Activated naive CD8-positive, alpha-beta T cell treated with anti-CD3 and anti-CD28 coated beads, Interleukin-2, amount 10 ng/mL, durations not matched to agents 7 days and 5 days (primary cell): ENCODE data around the gene AASS. TPM values are rescaled to one million over a fixed set of nuclear protein-coding genes. Genes with fewer than 3 reads are reported as not detected.

Experiments used
- ATAC-seq: fragments of 150-1000 bp; cut with Tn5 transposase; one replicate; pipeline ENCODE4 v1.10.0; 2021; ENCODE audit warnings: low read depth, moderate library complexity
- POLR2A ChIA-PET: fragments of 350-600 bp; sonication (Branson Sonifier 250); formaldehyde crosslinking; loops from one replicate; lab custom pipeline; 2021; ENCODE audit warnings: antibody characterized with exemption; lab: Charles Lee
- DNase-seq: peaks from one replicate; pipeline ENCODE4 v3.0.0; 2021
- H3K27ac Mint-ChIP-seq: one replicate; pipeline ENCODE4 v1.8.0; 2022; ENCODE audit warnings: mild to moderate bottlenecking, mixed read lengths
- H3K27me3 Mint-ChIP-seq: one replicate; pipeline ENCODE4 v1.8.0; 2022; ENCODE audit warnings: mild to moderate bottlenecking, moderate library complexity, mixed read lengths
- H3K36me3 Mint-ChIP-seq: one replicate; pipeline ENCODE4 v1.8.0; 2021; ENCODE audit warnings: mild to moderate bottlenecking, mixed read lengths
- H3K4me1 Mint-ChIP-seq: one replicate; pipeline ENCODE4 v1.8.0; 2021; ENCODE audit warnings: mixed read lengths
- H3K4me3 Mint-ChIP-seq: one replicate; pipeline ENCODE4 v1.8.0; 2022; ENCODE audit warnings: mild to moderate bottlenecking, moderate library complexity, mixed read lengths
- H3K9me3 Mint-ChIP-seq: one replicate; pipeline ENCODE4 v1.8.0; 2021; ENCODE audit warnings: mixed read lengths
- total RNA-seq, 2 experiments: library from RNA; stranded (reverse); gene quantifications; one replicate each; pipeline ENCODE4 v1.2.3, GENCODE V29; 2021

AASS gene
- total RNA-seq, 2 experiments from 2014 or later, result 2.1 to 2.2 TPM

DNA sequence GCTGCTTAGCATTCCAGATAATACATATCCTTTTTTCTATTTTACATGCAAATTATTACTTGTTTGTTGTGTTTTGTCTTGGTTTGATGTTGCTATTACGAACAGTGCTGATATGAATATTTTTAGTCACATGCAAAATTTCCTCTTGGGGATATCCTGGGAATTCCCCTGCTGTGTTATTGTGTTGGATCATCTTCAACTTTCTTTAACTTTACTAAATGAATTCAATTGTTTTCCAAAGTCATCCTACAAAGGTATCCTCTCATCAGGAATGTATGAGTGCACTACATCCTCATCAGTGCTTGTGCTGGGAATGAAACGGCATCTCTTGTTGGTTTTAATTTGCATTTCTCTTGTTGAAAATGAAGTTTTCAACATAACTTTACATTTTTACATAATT lies 87.1 kb downstream of the AASS start:
- Mint-ChIP-seq H3K4me3 (no peak overlapping the region), H3K27ac (no peak overlapping the region), H3K4me1 (no peaks in the 10 kb centered on the region), H3K36me3 (no peaks in the 10 kb centered on the region), H3K9me3 (no peaks in the 10 kb centered on the region), H3K27me3 (no peaks in the 10 kb centered on the region)
- POLR2A ChIA-PET, result no interaction called here
- DNase-seq (no peak), ATAC-seq (no peak)

DNA sequence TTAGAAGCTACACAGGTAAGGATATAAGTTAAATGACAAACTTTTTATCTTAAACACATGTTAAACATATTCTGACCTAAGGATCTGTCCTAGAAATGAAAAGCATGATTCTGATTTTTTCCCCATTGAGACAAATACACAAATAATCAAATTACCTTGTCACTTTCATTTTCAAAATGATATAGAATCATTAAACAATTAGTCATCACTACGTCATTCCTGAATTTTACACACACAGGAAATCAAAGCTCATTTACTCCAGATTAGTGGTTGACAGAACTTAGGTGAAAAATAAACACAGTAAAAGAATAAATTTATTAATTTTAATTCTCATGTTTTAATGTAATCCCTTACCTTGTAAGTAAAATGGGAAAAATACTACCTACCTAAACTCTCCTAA lies 89.0 kb downstream of the AASS start:
- Mint-ChIP-seq H3K4me3 (no peak overlapping the region), H3K27me3 (no peaks in the 10 kb centered on the region)

GRCh38 chr7:122054393-122054792 lies 89.7 kb downstream of the AASS start:
- no peaks in the 10 kb centered on the region for H3K36me3 Mint-ChIP-seq
- H3K4me1 Mint-ChIP-seq, result no peaks in the 10 kb centered on the region
- DNase-seq (no peak), ATAC-seq (no peak)
- POLR2A ChIA-PET, result no interaction called here
- no peaks in the 10 kb centered on the region for H3K9me3 Mint-ChIP-seq
- H3K27me3 Mint-ChIP-seq, result no peaks in the 10 kb centered on the region
- H3K27ac Mint-ChIP-seq, result no peak overlapping the region
- no peak overlapping the region for H3K4me3 Mint-ChIP-seq

More for the DNA sequence above, 89.0 kb downstream of the AASS start:
- Mint-ChIP-seq H3K4me1 (no peaks in the 10 kb centered on the region), H3K9me3 (no peaks in the 10 kb centered on the region), H3K36me3 (no peaks in the 10 kb centered on the region), H3K27ac (no peak overlapping the region)
- DNase-seq (no peak), ATAC-seq (no peak)
- POLR2A ChIA-PET, result no interaction called here

DNA sequence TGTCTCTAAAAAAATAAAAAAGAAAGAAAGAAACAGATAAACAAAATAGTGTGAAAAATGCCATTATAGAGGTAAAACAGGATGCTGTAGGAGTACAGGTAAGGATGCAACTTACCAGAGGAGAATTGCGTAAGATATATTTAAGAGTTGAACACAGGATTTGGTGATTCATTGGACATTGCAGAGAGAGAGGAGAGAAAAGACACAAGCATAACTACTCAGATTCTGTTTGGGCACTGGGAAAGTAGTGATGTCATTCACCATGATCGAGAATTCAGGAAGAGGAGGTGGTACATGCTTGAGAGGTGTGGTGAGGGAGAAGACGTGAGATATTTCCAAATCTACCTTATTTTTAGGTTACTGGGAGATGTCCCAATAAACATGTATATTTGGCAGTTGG lies 97.6 kb downstream of the AASS start:
- no peaks in the 10 kb centered on the region for H3K9me3 Mint-ChIP-seq
- no peaks in the 10 kb centered on the region for H3K36me3 Mint-ChIP-seq
- no peak overlapping the region for H3K27ac Mint-ChIP-seq
- no peak for ATAC-seq
- POLR2A ChIA-PET, result no interaction called here
- no peak overlapping the region for H3K4me3 Mint-ChIP-seq
- no peak for DNase-seq
- H3K4me1 Mint-ChIP-seq, result no peaks in the 10 kb centered on the region
- peaks cover 2% of the 10 kb centered on the region for H3K27me3 Mint-ChIP-seq

DNA sequence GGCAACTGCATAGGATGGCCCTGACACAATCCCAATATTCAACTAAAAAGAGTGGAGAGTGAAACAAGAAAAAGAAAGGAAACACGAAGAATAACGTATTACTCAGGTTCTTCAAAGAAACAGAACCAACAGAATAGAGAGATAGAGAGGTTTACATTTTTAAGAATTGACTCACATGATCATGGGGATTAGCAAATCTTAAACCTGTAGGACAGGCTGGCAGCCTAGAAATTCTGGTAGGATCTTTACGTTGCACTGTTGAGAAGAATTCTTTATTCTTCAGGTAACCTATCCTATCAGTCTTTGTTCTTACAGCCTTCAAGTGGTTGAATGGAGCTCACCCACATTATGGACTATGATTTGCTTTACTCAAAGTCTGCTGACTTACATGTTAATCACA lies 103.9 kb downstream of the AASS start:
- Mint-ChIP-seq H3K4me3 (no peak overlapping the region), H3K4me1 (no peaks in the 10 kb centered on the region), H3K27me3 (peaks cover 2% of the 10 kb centered on the region), H3K36me3 (no peaks in the 10 kb centered on the region), H3K27ac (no peak overlapping the region), H3K9me3 (no peaks in the 10 kb centered on the region)
- POLR2A ChIA-PET, result no interaction called here
- ATAC-seq (no peak), DNase-seq (no peak)

DNA sequence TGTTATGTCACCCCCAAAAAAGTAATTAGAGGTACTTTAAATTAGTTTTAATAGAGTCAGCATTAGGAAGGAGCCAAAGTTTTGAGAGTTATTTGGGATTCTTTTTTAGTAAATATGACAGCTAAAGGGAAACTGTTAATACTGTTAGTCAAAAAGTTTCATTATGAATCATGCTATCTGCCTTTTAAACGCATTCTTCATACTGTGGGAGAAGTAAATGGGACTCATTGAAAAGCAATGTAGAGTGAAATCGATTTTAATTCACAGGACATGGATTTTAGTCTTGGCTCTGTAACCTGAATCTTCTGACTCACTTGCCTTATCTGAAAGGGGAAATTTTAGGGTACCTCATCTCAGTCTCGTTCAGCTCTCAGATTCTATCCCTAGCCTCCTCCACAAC lies 105.1 kb downstream of the AASS start:
- Mint-ChIP-seq H3K27ac (no peak overlapping the region), H3K27me3 (peaks cover 2% of the 10 kb centered on the region), H3K4me1 (no peaks in the 10 kb centered on the region), H3K36me3 (no peaks in the 10 kb centered on the region), H3K4me3 (no peak overlapping the region), H3K9me3 (no peaks in the 10 kb centered on the region)
- DNase-seq (no peak), ATAC-seq (no peak)
- POLR2A ChIA-PET, result no interaction called here

GRCh38 chr7:122038134-122038533 lies 105.9 kb downstream of the AASS start:
- Mint-ChIP-seq H3K36me3 (no peaks in the 10 kb centered on the region), H3K27ac (no peak overlapping the region), H3K9me3 (no peaks in the 10 kb centered on the region), H3K4me1 (no peaks in the 10 kb centered on the region), H3K4me3 (no peak overlapping the region), H3K27me3 (peaks cover 2% of the 10 kb centered on the region)
- POLR2A ChIA-PET, result no interaction called here
- ATAC-seq, result no peak
- no peak for DNase-seq

DNA sequence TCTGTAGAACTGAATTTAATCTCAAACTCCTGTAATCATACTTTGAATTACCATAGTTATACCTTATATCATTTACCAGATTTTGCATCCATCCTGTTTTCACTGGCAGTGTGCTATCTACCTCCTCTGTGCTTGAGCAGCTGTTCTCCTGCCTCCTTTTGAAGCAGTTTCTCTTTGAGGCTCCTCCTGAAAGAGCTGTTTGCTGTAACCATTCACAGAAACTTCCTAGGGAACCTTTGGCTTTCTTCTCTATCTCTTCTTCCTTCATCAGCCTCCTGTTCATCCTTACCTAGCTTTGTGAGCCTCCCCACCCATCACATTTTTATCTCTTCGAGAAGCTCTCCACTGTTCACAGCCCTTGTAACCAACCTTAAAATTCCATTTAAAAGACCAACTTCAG lies 108.2 kb downstream of the AASS start:
- POLR2A ChIA-PET, result no interaction called here
- H3K9me3 Mint-ChIP-seq, result no peaks in the 10 kb centered on the region
- no peak overlapping the region for H3K27ac Mint-ChIP-seq
- no peaks in the 10 kb centered on the region for H3K27me3 Mint-ChIP-seq
- H3K4me3 Mint-ChIP-seq, result no peak overlapping the region
- H3K36me3 Mint-ChIP-seq, result no peaks in the 10 kb centered on the region
- no peaks in the 10 kb centered on the region for H3K4me1 Mint-ChIP-seq
- ATAC-seq (no peak), DNase-seq (no peak)

GRCh38 chr7:122033641-122034040 lies 110.4 kb downstream of the AASS start:
- H3K27ac Mint-ChIP-seq, result no peak overlapping the region
- no peaks in the 10 kb centered on the region for H3K9me3 Mint-ChIP-seq
- no peaks in the 10 kb centered on the region for H3K27me3 Mint-ChIP-seq
- H3K4me3 Mint-ChIP-seq, result no peak overlapping the region
- no peaks in the 10 kb centered on the region for H3K4me1 Mint-ChIP-seq
- POLR2A ChIA-PET, result no interaction called here
- no peaks in the 10 kb centered on the region for H3K36me3 Mint-ChIP-seq
- no peak for DNase-seq
- ATAC-seq, result no peak

DNA sequence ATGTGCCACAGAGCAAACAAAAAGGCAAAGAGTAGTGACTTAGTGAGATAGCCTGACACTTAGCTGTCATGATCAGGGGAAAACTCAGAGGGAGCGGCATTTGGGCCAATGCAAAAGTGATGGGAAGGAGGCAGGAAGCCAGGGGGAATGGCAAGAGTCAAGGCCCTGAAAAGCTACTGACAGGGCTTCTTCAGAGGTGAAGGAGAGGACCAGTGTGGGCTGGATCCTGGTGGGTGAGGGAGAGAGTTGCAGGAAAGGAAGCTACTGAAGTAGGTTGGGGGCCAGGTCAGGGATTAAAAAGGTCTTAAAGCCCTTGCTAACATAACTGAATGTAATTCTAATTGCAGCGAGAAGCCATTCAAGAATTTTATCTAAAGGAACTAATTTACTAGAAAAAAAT lies 117.0 kb downstream of the AASS start:
- Mint-ChIP-seq H3K36me3 (no peaks in the 10 kb centered on the region), H3K27me3 (no peaks in the 10 kb centered on the region)
- POLR2A ChIA-PET, result no interaction called here

More for the DNA sequence above, 117.0 kb downstream of the AASS start:
- Mint-ChIP-seq H3K4me1 (no peaks in the 10 kb centered on the region), H3K4me3 (no peak overlapping the region), H3K27ac (no peak overlapping the region), H3K9me3 (no peaks in the 10 kb centered on the region)
- ATAC-seq (no peak), DNase-seq (no peak)

Other genes starting within 250 kb of the AASS start
- gene FEZF1, start 160.5 kb upstream of the AASS start, total RNA-seq, result not detected